GM21526 (cell line): Measurements from ENCODE around the gene EPS8.

Experiments
- ATAC-seq: cut with Tn5 transposase; IDR thresholded peaks from one replicate; pipeline ENCODE4 v1.9.1; 2021; ENCODE audit warnings: moderate library complexity; ENCODE audit not compliant: unreplicated experiment, low FRiP score

The EPS8 gene

GRCh38 chr12:15726027-15726877 is 62.9 kb downstream of the EPS8 start:
- no peak for ATAC-seq

GRCh38 chr12:15722951-15723350 is 66.2 kb downstream of the EPS8 start:
- ATAC-seq = no peak

GRCh38 chr12:15721316-15722115 is 67.7 kb downstream of the EPS8 start:
- ATAC-seq = no peak

- ATAC-seq = no peak
Observed at GRCh38 chr12:15720295-15720694, 68.9 kb downstream of the EPS8 start.

- no peak for ATAC-seq
Observed at GRCh38 chr12:15719230-15719629, 70.0 kb downstream of the EPS8 start.

GRCh38 chr12:15717940-15718567 is 71.1 kb downstream of the EPS8 start:
- no peak for ATAC-seq

- no peak for ATAC-seq
Observed at GRCh38 chr12:15716581-15716980, 72.6 kb downstream of the EPS8 start.

- no peak for ATAC-seq
Observed at GRCh38 chr12:15714256-15714655, 74.9 kb downstream of the EPS8 start.

- ATAC-seq = no peak
Observed at GRCh38 chr12:15712823-15713660, 76.1 kb downstream of the EPS8 start.

GRCh38 chr12:15712160-15712559 is 77.0 kb downstream of the EPS8 start:
- no peak for ATAC-seq

- no peak for ATAC-seq
Observed at GRCh38 chr12:15710860-15711510, 78.2 kb downstream of the EPS8 start.

GRCh38 chr12:15709551-15709950 is 79.6 kb downstream of the EPS8 start:
- no peak for ATAC-seq

- no peak for ATAC-seq
Observed at GRCh38 chr12:15708396-15709076, 80.7 kb downstream of the EPS8 start.

GRCh38 chr12:15707516-15708199 is 81.5 kb downstream of the EPS8 start:
- no peak for ATAC-seq

- no peak for ATAC-seq
Observed at GRCh38 chr12:15706010-15706676, 83.0 kb downstream of the EPS8 start.

- no peak for ATAC-seq
Observed at GRCh38 chr12:15705606-15706005, 83.6 kb downstream of the EPS8 start.

GRCh38 chr12:15702276-15702675 is 86.9 kb downstream of the EPS8 start:
- no peak for ATAC-seq

- ATAC-seq = no peak
Observed at GRCh38 chr12:15701631-15702156, 87.5 kb downstream of the EPS8 start.
